Ovary (tissue), 3 donors: Measurements from ENCODE around the gene CDH23.

Source experiments
- CTCF ChIP-seq, 3 donors: fragments of 450-650 bp in 2 of 3; fragments of 200-600 bp in 1 of 3; IDR thresholded peaks; one replicate each; pipeline versions ENCODE4 v1.5.1 to v1.8.0; 2016 to 2022; ENCODE audit warnings: antibody characterized with exemption in 3 of 3, mild to moderate bottlenecking in 1 of 3
- EP300 ChIP-seq: sonication (generic); formaldehyde crosslinking; IDR thresholded peaks from one replicate; pipeline ENCODE4 v1.6.1; 2017; ENCODE audit warnings: antibody characterized with exemption
- donor health status: DM: no; HTN: no; CAD: no.

- TF ChIP-seq CTCF (IDR thresholded peaks at IDR 0.05) (no peak), EP300 (no peak)
Measured at GRCh38 chr10:71700731-71701368, 304.1 kb downstream of the CDH23 start.
